HG03442 (cell line): ENCODE measurements around the gene RASA3.

Experiments used
- ATAC-seq: cut with Tn5 transposase; IDR thresholded peaks from one replicate; pipeline ENCODE4 v1.9.1; 2021; ENCODE audit warnings: mild to moderate bottlenecking, moderate library complexity; ENCODE audit not compliant: unreplicated experiment

The RASA3 gene

DNA sequence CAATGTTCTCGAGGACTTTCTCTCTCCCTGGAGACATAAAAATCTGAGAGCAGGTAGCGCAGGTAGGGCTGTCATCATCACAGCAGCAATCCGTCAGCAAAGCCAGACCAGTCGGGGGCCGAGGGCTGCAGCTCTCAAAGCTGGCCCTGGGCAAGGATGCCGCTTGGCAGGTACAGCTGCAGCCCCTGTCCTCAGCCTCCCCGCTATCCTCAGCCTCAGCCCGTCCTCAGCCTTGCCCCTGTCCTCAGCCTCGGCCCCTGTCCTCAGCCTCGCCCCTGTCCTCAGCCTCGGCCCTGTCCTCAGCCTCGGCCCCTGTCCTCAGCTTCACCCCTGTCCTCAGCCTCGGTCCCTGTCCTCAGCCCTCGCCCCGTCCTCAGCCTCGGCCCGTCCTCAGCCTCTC lies 169.4 kb downstream of the RASA3 start:
- no peak for ATAC-seq

DNA sequence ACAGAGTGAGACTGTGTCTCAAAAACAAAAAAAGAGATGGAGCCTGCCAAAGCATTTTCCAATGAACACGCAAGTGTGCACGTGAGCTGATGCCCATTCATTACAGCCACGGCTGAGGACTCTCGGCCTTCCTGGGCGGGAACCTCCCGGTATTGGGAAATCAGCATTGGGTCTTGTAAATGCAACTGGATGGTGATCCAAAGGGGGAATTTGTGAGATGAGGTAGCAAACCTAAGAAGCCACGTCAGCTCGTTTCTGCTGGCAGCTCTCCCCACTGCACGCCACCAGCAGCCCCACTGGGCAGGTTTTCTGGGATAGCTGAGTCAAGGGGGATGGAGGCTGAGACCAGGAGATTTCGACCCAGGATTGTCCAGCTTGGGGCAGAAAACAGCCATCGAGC lies 170.0 kb downstream of the RASA3 start:
- ATAC-seq = no peak

DNA sequence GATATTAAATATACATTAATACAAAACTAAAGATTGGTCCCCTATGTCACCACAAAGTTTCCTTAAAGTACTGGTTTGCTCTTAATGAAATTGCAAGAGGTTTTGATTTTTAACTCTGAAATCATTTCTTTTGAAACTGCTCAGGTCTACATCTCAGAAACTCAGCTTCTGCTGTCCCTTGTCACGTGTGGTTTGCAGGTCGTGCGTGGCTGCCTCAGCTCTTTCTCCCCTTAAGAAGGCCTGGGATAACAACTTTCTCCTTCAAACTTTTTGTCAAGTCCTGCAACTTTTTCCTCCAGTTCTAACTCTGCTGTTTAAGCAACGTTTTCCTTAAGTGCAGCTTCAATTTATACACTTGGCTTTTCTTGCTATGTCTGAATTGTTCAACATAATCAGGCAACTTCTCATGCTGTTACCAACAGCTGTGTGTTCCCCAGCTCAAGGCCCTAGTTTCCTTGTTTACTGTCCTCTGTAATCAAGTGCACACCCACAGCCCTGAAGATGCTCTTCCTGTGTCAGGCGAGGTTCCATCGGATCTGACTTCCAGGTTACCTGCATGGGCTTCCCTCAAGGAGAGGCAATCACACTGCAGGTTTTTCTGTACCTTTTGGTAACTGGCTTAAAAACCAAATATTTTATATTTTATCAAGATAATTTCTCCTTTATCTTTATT lies 172.0 kb downstream of the RASA3 start:
- no peak for ATAC-seq

DNA sequence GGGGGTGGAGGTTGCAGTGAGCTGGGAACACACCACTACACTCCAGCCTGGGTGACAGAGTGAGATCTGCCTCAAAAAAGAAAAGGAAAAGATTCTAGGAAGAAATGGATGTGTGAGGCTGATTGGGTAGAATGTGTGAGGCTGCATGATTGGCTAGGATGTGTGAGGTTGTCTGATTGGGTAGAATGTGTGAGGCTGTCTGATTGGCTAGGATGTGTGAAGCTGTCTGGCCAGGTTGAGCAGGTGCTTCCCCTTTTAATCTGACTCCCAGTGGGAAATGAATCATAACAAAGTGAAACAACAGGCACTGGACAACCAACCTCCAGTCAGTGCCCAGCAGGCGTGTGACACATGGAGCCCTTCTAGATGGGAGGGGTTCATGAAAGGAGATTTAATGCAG lies 173.2 kb downstream of the RASA3 start:
- ATAC-seq = no peak

DNA sequence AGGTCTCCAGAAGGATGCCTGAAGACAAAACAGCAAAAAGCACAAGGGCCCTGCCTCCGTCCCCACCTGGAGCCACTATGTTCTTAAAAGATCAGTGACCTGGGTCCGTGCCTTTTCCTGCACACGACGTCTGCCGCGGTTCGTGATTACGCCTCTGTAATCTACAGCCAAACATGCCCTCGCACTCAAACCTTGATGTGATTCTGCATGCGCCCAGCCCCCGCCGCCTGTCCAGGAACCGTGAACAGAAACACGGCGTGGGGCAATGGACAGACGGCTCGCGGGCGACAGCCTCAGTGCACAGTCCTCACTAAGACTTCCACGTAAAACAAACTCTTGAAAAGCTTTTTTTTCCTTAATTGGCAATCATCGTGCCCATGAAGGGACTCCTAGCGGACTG lies 174.1 kb downstream of the RASA3 start:
- no peak for ATAC-seq

DNA sequence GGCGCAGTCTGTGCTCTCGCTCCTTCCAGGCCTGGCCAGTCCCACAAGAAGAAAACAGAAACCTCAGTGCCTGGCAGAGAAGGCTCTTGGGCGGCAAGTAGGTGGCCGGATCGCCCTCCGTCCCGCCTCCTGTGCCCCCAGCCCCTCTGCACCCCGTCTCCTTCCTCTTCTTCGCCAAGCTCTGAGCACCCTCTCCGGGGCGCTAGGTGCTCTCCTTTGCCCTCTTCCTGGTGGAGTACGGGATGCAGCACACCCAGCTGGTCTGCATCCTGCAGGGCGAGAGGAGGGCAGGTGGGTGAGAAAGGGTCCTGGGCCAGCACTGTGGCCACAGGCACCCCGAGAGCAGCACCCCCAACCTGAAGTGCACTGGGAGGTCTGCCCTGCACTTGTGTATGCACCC lies 175.9 kb downstream of the RASA3 start:
- no peak for ATAC-seq

DNA sequence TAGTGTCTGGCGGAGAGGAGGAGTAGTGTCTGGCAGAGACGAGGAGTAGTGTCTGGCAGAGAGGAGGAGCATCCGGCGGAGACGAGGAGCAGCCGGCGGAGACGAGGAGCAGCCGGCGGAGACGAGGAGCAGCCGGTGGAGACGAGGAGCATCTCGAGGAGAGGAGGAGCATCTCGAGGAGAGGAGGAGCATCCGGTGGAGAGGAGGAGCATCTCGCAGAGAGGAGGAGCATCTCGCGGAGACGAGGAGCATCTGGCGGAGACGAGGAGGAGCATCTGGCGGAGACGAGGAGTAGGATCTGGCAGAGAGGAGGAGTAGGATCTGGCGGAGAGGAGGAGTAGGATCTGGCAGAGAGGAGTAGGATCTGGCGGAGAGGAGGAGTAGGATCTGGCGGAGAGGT lies 176.7 kb downstream of the RASA3 start:
- no peak for ATAC-seq

DNA sequence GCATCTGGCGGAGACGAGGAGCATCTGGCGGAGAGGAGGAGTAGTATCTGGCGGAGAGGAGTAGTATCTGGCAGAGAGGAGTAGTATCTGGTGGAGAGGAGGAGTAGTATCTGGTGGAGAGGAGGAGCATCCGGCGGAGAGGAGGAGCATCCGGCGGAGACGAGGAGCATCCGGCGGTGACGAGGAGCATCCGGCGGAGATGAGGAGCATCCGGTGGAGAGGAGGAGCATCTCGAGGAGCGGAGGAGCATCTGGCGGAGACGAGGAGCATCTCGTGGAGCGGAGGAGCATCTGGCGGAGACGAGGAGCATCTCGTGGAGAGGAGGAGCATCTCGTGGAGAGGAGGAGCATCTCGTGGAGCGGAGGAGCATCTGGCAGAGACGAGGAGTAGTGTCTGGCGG lies 177.2 kb downstream of the RASA3 start:
- no peak for ATAC-seq

DNA sequence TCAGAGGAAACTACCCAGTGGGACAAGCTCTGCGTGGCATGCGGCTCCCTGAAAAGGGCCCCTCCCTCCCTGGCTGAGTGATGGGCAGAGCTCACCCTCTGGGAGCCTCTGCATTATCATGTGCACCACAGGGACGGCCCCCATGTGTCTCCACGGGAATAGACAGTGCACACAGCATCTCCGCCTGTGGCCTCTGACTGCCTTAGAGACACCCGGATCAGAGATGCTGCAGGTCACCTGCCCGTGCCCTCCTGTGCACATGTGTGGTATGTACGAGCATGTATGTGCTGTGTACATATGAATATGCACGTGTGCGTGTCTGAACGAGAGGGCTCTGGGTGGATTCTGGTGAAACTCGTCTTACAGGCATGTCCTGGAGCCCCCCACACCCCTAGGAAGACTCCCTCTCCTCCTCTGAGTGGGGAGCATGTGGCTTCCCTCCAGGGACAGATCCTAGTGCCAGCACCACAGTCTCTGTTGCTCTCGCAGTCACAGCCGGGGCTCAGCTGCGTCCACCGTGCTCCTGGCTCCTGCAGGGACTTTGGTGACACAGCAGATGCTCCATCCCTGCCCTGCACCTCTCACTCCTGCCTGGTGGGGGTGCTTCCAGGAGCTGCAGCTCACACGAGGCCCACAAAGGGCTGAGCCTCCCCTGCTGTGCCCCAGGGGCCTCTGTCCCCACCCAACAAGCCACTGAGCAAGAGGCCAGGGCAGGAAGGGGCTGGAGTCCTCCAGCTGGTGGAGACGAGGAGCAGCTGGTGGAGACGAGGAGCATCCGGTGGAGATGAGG lies 178.2 kb downstream of the RASA3 start:
- ATAC-seq = no peak

DNA sequence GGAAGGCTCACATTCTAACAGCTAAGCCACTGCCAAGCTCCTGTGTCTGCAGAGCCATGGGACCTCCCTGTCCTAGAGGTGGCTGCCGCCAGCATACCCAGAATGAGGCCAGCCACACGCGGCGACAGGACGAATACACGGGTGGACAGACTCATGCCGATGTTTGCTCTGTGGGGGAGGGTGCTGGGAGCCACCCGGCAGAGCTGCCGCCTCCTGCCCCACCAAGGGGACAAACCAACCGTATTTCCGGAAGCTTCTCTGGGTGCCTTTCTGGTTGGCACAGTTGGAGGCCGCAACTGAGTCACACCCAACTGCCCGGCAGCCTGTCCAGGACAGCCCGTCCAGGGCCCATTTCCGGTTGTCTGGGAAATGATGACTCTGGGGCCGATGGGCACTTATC lies 178.9 kb downstream of the RASA3 start:
- ATAC-seq = no peak

DNA sequence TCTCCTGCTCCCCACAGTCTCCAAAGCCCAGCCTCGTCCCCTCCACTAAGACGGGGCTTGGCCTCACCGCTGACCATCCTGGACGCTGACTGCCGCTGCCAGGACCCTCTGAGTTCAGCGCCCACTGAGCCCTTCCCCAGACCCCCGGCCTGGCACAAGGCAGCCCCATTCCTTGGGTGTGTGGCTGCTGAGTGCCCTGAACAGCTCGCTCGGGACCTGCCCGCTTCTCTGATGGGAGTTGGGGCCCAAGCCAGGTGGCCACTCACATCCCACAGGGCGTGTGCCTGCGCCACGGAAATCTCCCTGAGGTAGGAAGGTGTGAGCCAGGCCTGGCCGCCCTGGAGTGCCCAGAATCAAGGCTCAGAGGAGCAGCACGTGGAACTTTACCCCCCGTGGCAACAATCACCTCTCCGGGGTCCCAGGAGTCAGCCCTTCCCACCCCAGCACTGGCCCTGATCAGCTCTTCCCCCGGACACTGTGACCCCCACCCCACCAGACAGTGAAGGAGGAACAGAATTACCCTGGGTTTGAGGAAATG lies 179.4 kb downstream of the RASA3 start:
- no peak for ATAC-seq

DNA sequence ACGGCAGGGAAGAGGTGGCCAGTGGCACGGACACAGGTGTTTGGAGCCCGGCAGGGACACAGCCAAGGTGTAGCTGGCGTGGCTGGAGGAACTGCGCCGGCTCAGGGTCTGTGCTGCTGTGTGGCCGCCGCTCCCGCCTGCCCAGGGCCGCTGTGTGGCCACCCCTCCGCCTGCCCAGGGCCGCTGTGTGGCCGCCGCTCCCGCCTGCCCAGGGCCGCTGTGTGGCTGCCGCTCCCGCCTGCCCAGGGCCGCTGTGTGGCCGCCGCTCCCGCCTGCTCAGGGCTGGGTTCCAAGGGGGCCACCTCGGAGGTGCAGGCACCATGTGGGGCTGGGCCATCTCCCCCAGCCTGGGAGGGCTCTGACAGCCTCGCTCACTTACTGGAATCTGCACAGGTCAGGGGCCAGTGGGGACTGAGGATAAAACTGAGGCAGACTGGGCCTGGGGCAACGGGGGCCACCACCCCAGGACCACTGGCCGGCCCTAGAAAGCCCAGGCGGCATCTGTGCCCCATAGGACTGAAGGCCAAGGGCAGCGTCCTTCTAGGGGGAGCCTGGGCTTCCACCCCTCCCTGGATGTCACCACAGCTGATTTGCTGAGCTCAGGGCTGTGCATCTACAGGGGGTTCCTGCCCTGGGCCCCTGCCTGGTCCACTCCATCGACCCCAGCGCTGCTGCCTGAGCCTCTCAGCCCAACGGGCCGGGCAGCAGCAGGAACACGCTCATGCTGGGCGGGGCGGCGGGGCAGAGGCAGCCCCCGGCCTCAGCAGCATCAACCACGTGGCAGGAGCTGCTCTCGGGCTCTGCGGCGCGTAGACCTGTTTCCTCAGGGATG lies 180.1 kb downstream of the RASA3 start:
- no peak for ATAC-seq

DNA sequence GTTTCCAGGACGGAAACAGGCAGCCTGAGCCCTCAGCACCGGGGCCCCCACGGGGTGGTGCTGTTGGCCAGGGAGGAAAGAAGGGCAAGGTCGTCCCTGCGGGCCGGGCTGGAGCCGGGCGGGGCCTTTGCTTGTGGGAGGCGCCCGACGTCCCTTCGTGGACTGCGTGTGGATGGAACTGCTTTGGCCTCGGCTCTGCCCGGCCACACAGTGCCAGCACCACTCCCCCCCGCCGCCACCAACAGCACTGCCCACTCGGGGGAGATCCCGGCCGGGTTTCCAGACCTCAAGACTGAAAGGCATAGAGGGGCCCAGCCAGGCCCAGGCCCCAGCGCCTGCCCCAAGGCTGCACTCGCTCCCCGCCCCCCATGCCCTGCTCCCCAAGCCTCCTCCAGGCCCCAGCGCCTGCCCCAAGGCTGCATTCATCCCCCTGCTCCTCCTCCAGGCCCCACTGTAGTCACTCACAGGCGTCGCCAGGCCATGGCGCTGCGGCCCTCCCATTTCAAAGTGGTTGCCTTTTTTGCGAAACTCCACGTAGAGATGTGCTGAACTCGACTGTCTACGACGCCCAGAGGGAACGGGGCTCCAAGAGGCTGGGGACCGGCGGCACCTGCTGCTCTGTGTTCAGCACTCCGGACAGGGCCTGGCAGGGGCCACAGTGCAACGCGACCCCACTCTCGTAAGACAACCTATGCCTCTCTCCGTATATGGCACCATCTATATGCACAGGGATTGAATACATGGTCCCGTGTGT lies 181.0 kb downstream of the RASA3 start:
- ATAC-seq = peak; percentile 53

DNA sequence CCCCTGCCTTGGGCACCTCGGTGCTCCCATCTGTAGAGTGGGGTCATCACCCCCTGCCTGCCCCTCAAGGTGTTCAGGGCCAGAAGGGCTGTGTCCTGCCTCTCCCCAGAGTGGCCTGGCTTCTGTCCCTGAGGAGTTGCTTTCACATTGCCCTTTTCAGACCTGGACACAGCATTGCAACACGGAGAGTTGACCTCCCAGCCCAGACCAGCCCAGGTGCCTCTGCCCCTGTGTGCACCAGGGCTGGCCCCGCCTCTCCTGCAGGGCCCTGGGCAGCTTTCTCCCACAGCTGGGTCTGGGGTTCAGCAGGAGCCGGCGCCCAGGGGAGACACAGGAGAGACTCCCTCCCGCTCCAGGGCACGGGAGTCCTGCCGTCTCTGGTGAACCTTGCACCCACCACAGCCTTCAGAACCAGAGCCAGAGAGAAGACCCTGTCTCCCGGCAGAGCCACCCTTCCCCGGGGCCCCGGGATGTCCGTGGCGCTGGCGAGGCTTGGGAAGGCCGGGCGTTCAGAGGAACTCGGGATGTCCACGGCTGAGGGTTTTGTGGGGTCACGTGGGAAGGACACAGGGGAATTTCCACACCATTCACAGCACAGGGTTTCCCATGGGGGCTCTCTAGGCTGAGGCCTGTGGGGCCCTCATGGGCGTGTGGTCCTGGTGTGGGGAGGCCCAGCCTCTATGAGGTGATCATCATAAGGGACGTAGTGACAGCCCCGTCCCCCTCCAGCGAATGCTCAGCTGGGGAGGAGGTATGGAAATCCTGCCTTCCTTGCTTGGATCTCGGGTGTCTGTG lies 181.8 kb downstream of the RASA3 start:
- peak; percentile 21 for ATAC-seq

DNA sequence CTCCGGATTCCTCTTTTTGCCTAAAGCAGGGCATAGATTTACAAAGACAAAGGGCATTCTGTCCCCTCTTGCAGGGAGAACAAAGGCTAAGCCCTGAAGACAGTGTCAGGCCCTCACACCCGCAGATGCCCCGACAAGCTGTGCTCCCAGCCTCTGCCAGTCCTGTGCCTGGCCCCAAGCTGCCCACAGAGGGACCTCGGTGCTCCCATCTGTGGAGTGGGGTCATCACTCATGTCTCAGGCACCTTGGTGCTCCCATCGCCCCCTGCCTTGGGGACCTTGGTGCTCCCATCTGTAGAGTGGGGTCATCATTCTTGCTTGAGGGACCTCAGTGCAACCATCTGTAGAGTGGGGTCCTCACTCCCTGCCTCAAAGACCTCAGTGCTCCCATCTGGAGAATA lies 182.9 kb downstream of the RASA3 start:
- no peak for ATAC-seq

DNA sequence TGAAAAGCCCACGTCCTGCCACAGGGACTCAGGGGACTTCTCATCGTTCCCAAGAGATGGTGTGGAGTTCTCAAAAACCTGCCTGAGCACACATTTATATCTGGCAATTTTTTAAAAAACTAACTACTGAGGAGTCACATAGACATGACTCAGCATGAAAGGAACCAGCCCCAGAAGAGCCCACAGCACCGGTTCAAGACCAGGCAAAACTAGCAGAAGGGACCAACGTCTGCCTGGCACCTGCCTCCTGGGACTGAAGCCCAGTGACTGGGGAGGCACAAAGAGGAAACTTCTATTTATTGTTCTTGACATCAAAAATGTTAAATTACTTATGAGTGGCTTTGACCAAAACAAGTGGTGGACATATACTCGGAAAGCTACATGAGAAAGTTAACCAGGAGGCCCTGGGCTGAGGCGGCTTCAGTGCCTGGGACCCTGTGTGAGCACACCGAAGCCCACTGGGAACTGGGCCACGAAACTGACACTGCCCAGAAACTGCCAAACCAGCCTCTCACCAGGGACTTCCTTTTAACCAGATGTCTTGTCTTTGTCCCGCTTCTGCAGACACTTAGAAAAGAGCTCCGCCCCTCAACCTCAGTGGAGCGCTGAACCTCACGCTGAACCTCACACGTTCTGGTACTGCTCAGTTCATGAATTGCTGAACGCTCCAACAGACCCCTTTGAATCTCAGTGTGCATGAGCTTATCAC lies 184.2 kb downstream of the RASA3 start:
- ATAC-seq = no peak

DNA sequence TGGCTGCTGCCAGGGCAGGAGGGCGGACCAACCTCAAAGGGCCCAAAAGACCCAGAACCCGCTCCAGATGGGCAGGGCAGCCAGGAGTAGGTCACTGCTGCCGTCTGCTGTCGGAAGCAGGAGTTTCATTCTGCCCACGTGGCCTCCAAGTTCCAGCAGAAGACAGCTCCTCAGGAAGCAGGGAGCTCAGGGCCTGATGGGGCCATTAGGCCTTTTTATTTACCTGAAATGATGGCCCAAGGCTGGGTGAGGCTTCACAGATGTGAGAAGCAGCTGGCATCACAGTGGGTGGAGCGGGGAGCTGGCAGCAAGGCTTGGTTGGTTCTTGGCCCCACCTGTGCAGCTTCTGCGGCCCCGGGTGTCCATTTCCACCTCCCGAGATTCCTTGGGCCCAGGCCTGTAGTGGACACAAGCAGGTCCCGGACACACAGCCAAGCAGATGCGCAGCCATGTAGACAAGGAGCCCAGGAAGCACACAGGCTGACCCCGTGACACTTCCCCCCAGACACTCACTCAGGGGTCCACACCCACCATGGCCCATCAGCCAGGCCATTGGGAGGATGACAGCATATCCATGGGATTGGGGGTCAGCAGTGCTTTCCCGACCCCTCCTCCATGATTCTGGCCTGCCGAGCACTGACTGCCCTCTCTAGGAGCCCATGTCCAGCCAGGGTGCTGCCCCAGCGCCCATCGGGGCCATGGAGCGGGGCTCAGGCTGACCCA lies 185.0 kb downstream of the RASA3 start:
- no peak for ATAC-seq

DNA sequence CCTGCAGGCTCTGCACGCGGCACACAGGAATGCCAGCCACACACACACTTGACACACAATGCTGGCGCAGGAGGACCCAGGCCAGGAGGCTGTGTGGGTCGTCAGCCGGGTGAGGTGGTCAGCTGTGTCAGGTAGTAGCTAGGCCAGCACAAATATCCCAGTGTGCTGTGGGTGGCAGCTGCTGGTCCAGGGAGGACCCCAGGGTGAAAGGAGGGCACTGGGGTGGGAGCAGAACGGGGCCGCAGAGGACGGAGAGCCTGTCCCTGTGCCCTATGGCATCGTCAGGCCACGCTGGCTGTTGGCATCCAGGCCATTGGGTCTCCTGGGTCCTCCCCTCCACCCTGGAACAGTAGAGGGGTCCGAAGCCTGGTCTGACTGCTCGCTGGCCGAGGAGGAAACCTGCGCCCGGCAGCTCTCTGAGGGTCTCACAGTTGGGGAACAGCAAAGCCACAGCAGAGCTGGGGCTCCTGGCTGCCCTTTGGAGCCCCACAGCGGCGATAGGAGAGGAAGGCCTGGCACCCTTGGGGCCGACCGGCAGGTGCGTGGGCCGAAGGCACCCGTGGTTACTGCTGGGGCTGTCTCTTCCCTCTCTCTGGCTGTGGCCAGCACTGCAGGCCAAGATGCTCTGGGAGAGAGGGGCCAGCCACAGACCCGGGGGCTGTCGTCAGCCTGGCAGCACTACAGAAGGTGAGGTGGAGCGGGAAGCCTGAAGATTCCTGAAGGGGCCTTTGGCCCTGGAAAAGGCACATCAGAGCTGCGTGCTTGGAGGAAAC lies 185.8 kb downstream of the RASA3 start:
- ATAC-seq = no peak
